ENCODE data around the gene PPP1R37.

DNA sequence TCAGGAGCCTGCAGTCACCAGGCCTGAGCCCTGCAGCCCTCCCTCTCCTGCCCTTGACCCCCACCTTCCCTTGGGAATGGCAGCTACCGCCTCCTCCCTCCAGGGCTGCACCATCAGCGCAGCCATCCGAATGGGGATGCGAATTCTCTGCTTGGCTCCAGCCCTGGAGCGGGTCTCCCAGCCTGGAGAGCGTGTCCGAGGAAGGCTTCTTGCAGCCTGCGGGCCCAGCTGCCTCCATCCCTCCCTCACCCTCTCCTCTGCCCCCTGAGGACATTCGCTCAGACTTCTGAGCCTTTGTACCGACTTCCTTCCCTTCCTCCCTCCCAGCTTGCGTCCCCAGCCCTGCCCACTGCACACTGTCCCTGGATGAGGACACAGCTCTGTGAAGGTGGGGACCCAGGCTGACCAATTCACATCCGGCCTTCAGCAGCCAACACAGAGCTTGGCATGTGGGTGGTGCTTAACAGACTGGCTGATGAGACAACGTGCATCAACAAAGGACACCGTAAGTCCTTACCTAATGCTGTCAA is 73.8 kb downstream of the PPP1R37 start:
- no peak for TF ChIP-seq TAF1 (IDR thresholded peaks at IDR 0.05; ENCODE audit: low read depth)
- no peak for TF ChIP-seq POLR2AphosphoS5 (IDR thresholded peaks at IDR 0.05)
